Measurements from ENCODE around the gene MGMT.

DNA sequence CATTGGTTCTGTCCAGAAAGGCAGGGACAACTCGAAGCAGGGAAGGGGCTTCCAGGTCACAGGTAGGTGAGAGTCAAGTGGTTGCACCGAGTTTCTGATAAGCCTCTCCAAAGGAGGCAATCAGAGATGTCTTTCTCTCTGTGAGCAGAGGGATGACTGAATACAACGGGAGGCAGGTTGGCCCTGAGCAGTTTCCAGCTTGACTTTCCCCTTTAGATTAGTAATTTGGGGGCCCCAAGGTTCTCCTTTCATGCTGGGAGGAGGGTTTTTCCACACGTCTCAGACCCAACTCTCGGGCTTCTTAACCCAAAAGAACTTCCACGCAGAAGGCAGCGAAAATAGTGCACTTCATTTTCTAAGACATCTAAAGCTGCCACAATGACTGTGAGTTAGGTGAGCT lies 189.6 kb downstream of the MGMT start:
- TF ChIP-seq RAD21 (IDR thresholded peaks at IDR 0.05; ENCODE audit: low read length) (no peak), CHD1 (IDR thresholded peaks at IDR 0.05; ENCODE audit: low read depth, low read length) (no peak), POLR2A (IDR thresholded peaks at IDR 0.05; ENCODE audit: low read depth, low read length) (no peak), MXI1 (IDR thresholded peaks at IDR 0.05; ENCODE audit: borderline replicate concordance, low read depth, low read length) (no peak), USF2 (IDR thresholded peaks at IDR 0.05; ENCODE audit: low read depth, low read length) (no peak)
- TF ChIP-seq, protein P1, sequence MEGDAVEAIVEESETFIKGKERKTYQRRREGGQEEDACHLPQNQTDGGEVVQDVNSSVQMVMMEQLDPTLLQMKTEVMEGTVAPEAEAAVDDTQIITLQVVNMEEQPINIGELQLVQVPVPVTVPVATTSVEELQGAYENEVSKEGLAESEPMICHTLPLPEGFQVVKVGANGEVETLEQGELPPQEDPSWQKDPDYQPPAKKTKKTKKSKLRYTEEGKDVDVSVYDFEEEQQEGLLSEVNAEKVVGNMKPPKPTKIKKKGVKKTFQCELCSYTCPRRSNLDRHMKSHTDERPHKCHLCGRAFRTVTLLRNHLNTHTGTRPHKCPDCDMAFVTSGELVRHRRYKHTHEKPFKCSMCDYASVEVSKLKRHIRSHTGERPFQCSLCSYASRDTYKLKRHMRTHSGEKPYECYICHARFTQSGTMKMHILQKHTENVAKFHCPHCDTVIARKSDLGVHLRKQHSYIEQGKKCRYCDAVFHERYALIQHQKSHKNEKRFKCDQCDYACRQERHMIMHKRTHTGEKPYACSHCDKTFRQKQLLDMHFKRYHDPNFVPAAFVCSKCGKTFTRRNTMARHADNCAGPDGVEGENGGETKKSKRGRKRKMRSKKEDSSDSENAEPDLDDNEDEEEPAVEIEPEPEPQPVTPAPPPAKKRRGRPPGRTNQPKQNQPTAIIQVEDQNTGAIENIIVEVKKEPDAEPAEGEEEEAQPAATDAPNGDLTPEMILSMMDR (conservative IDR thresholded peaks at IDR 0.05; ENCODE audit: low read depth, low read length) = no peak

Measured in IMR-90 (cell line).